Stimulated activated CD8-positive, alpha-beta memory T cell treated with anti-CD3 and anti-CD28 coated beads, Interleukin-4, amount 100 ng/mL, for 4 hours (primary cell): ENCODE measurements around the gene FAM222B.
"Not testable (repeated sequence)": the region's sequence is repeated elsewhere in the genome, so short reads cannot be mapped to it uniquely, and the experiment has no call there.

Experiments
- DNase-seq, 2 donors: peaks; one replicate each; pipeline ENCODE4 v3.0.0-alpha.2; 2020; ENCODE audit warnings: low read depth in 2 of 2, low spot score in 1 of 2

The FAM222B gene

DNA sequence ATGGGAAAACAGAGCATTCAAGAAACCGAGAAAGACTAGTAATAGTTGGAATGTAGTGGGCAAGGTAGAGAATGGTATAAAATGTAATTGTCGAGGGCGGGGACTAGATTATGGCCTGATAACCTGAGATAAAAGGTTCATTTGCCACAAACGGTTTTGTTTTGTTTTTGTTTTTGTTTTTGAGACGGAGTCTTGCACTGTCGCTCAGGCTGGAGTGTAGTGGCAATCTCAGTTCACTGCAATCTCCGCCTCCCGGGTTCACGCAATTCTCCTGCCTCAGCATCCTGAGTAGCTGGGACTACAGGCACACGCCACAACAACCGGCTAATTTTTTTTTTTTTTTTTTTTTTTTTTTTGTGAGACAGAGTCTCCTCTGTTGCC, 112.7 kb downstream of the FAM222B start:
- DNase-seq: no peak

DNA sequence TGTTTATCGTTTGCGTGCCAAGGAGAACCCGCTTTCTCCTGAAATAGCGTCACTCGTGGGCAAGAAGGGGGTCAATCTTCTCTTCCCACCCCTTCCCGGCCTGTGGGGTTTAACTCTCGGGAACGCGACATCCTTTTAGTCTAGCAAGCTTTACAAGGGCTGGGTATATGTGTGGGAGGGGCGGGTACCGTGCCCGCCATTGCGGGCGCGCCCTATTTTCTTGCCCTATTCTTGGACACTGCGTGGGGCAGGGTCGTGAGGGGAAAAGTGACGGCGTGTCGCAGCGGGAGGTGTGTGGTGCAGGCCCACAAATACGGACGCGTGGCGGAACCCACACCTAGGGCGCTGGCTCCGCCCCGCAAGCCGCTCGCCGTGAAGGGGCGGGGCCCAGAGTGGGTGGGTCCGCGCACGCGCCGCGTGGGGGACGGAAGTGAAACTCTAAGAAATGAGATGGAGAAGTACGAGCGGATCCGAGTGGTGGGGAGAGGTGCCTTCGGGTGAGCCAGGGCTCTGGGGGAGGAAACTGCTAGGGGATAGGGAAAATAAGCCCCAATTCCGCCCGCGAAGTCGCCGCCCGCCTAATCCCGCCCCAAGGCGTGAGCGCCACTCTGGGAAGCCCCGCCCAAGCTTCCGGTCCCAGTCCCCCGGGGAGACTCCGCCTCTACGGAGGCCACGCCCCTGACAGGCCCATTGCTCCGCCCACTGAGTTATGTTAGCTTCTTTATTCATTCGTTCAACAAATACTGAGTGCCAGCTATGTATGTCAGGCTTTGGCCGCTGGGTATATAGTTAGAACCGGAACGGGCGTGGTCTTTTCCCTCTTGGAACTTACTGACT, 114.0 kb downstream of the FAM222B start, which contains the start of gene NEK8:
NEK8 (plus strand) TSS at position 425 of the 837 bp plus-strand sequence; CDS start at position 451, 26 bp downstream.
- peak; percentile 93 to 99 for DNase-seq

DNA sequence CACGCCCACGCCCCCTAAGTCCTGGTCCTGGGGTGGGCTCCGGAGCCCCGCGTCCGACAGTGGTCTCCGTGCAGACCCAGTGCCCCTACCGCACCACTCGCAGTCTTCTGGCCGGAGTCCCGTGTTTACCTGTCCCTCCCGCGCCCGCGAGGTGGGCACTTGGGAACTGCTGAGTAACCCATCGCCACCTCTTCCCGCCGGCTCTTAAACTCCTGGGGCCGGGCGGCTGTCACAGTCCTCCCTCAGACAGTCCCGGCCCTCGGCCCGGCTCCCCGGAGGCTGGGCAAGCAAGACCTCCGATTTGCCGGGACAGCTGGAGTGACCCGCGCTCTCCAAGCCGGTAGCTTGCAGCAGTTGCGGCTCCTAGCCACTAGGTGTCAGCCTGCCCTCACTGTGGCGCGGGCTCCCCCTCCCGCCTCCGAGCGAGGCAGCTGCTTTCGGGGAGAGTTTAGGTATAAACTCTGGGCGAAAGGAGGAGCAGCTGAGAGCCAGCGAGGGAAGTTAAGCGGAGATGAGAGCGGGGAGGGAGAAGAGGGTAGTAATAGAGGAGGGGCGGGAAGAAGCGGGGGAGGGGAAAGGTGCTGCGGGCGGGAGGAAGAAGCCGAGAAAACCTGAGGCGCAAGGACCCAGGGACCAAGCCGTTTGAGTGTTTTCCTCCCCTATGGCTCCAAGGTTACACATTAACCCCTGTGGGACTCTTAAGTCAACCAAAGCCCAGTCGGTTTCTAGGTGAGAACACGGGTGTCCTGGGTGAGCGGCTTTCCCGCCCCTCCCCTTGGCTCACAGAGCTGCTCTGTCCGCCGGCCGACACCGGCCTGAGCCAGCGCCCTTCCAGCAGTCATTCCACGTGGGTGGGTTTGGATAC, 115.7 kb downstream of the FAM222B start:
- DNase-seq: peak; percentile 75 to 83

DNA sequence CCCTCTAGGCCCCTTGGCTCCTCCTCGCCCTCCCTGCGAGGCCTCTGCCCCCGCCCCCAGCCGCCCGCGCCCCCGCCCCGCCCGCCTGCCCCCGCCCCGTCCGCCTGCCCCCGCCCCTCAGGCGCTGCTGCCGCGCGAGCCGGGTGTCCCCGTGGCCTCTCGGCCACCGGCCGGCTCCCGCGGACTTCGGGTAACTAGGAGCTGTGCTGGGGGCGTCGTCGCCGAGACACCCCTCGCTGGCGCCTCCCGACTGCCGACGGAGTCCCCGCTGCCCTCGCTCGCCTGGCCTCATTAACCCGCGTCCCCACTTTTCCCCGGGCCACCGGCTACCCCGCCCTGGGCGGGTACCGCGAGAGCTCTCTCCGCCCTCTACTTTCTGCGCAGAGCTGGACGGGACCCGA, 116.4 kb downstream of the FAM222B start, which contains the start of gene TLCD1:
TLCD1 (minus strand) TSS at position 8 of the 401 bp plus-strand sequence. CDS start 136 bp downstream, outside the sequence.
- DNase-seq: no peak

DNA sequence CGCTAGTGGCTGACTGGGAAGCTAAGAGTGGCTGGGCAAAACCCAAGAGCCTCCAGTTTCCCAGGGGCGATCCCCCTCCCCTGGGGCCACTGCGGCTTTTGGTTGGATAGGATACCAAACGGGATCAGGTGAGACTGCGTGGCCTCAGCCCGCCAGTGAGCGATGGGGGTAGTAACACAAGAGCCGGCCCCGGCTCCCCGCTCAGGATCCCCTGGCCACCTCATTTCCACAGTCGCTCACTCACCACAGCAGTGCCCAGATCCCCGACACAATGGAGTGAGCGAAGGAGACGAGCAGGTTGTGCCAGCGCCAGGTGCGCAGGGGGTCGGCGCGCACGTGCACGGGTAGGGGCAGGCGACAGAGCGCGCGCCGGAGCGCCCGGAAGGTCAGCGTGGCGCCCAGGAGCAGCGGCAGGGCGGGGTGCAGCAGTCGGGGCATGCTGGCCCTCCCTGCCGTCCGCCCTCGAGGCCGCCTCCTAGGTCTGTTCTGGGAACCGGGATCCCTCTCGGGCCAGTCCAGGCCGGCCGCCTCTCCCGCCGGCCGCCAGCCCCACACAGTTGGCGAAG, 116.8 kb downstream of the FAM222B start:
- DNase-seq: no peak

DNA sequence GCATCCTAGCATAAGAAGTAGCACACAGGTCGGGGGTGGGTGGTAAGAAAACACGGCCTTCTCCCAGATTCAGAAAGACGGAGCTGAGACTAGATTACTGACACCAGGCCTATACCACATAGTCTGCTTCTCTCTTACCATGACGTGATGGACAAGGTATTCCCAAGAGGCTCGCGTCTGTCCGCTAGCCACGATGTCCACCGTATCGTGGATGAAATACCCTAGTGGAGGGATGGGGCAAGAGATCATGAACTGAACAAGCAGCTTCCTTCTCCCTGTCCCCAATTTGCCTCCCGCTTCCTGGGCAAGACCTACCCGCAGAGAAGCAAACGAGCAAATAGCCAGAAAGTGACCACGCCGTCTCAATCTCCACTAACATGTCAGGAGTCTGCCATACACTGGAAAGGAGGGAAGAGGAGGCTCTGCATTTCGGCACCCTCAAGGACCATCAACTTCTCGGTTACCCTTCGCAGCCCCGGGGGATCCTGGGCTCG, 117.4 kb downstream of the FAM222B start:
- DNase-seq: no peak

DNA sequence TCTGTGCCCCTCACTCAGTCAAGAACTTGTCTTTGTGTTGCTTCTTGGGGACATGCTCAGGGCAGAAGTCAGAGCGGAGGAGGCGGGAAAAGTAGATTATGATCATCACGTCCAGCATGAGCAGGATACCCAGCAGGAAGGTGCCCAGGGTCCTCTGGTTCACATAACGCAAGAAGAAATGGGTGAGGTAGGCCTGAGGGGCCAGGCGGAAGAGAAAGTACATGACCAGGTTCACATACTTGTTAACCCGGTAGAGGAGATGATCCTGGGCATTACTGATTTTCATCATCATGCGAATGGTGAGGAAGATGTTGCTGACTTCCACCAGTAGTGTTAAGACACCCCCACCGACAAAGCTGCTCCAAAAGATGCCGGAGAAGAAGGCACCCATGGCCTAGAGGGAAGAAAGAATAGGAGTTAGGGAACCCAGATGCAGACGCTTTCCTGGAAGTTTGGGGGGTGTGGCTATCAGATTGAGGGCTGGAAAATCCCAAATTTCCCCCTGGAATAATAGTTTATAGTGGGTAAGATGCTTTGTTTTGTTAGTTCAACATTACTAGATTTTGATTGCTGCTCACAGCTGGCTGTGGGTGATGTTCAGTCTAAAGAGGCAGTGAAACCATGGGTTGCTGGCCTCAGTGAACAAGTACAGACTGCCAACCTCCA, 118.0 kb downstream of the FAM222B start:
- DNase-seq: no peak

DNA sequence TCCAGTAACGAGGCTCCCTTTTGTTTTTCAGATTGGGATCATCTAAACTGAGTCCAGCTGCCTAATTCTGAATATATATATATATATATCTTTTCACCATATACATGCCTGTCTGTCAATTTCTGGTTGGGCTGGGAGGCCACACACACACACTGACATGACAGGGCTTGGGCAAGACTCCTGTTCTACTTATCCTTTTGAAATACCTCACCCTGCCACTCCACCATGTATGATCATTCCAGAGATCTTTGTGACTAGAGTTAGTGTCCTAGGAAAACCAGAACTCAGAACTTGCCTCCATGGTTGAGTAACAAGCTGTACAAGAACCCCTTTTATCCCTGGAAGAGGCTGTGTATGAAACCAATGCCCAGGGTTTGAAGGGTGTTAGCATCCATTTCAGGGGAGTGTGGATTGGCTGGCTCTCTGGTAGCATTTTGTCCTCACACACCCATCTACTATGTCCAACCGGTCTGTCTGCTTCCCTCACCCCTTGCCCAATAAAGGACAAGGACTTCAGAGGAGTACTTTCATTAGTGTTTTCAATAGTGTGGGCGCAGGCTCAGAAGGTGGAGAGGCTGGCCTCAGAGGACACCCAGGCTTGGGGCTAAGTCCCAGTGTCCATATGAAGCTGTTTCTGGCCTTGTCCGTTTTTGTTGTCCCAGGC, 118.6 kb downstream of the FAM222B start:
- DNase-seq: not testable (repeated sequence)

DNA sequence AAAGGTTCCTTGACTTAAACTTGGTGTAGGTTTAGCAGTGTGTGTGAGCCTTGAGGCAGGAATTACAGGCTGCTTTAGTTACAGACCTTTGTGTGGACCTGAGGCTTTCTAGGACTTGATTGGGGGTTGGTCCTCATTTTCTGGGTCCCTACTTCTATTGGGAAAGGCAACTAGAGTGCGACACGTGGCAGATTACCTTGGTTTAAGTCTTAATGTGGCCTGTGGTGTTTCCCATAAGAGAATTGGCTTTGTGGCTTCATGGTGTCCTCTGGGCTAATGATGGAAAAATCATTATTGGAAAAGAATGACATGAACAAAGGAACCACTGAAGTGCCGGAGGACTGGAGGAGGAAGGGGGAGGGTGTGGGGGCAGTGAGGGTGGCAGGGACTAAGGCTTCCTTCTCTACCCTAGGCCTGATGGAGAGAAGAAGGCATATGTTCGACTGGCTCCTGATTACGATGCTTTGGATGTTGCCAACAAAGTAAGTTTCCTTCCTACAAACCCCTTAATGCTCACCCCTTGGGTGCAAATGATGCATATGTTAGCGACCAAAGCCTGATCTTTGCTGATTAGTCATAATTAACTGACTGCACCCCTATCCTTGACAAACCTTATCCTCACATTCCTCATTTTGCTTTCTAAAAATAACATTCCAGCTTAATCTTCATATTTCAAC, 119.3 kb downstream of the FAM222B start:
- DNase-seq: no peak

DNA sequence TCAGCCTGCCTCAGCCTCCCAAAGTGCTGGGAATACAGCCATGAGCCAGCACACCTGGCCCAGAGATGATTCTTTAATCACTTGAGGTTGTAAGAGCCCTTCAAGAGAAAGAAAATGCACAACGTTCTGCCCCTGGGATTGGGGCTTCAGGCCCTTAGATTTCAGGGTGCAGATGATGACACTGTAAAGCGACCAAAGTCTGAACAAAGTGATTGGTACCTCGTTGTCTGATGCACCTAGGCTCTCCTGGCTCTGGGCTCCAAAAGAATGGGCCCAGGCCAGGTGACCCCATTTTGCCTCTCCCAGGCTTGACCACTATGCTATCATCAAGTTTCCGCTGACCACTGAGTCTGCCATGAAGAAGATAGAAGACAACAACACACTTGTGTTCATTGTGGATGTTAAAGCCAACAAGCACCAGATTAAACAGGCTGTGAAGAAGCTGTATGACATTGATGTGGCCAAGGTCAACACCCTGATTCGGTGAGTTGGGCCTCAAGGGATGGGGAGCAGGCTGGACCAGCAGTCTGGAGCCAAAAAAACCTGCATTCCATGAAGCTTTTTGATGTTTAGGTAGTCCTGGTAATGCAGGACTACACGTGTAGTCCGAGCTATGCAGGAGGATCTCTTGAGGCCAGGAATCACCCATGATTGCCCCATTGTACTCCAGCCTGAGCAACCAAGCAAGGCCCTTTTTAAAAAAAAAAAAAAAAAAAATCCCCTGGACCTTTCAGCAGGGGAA, 120.0 kb downstream of the FAM222B start:
- no peak for DNase-seq

DNA sequence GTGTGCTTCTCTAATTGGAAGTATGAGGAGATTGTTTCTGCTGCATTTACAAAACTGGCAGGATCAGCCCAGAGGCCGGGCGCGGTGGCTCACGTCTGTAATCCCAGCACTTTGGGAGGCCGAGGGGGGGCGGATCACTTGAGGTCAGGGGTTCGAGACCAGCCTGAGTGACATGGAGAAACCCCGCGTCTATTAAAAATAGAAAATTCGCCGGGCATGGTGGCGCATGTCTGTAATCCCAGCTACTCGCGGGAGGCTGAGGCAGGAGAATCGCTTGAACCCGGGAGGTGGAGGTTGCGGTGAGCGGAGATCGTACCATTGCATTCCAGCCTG, 121.6 kb downstream of the FAM222B start:
- DNase-seq: not testable (repeated sequence)

DNA sequence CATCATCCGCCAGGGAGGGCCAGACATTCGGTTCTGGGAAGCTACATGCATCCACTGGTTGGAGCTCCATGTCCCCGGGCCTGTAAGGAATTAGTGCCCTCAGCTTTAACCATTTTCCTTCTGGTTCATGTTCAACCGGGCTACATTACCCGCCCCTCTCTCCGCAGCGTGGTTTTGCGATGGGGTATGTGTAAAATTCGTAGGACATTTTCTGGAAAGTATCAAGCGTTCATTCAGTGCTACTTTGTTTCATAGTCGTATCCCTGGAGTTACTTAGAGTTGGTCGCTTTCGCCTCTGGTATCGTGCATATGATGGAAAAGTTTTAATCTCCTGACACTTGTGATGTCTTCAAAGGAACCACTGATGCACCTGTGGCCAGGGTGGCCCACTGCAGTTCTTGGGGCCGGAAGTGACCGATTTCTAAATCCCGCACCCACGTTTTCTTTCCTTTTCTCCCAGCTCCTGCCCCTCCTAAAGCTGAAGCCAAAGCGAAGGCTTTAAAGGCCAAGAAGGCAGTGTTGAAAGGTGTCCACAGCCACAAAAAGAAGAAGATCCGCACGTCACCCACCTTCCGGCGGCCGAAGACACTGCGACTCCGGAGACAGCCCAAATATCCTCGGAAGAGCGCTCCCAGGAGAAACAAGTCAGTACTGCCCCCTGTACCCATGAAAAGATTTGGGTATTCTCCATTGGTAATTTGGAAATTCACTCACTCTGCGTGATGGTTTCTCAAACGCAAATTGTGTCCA, 122.2 kb downstream of the FAM222B start:
- DNase-seq: no peak

DNA sequence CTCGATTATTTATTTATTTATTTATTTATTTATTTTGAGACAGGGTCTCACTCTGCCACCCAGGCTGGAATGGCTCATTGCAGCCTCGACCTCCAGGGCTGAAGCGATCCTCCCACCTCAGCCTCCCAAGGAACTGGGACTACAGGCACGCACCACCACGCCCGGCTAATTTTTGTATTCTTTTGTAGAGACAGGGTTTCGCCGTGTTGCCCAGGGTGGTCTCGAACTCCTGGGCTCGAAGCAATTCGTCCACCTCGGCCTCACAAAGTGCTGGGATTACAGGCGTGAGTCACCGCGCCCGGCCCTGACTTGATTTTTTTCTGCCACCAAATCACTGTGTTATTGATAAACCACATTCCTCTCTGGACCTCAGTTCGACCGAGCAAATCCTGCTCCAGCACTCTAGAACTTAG, 123.6 kb downstream of the FAM222B start:
- DNase-seq: no peak

DNA sequence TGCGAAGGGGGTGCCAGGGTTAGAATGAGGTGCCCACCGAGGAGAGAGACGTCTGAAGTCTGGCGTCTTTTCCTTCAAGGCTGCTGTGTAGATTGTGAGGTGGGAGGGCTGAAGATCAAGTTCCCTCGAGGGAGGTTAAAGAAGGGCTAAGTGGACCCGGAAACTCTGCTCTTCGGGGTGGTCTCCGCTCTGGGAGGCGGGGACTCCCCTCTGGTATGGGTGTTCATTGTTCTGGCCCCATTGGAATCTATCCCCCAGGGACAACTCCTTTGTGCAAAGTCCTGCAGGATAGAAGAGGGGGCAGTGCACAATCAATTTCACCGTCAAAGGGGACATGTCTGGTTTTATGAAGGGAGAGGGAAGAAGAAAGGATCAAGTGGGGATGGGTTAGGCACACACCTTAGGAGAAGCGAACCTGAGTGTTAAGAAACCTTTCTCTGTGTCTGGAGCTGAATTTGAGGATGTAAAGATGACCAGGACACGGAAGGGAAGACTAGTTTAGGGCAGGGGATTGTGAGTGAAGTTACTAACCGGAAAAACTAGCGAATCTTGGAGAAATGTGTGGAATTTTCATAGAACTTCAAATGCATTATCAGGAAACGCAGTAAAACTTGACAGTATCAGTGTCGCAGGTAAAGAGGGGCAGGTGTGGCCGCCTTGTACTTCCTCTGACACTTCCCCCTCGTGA, 124.1 kb downstream of the FAM222B start:
- DNase-seq: no peak

DNA sequence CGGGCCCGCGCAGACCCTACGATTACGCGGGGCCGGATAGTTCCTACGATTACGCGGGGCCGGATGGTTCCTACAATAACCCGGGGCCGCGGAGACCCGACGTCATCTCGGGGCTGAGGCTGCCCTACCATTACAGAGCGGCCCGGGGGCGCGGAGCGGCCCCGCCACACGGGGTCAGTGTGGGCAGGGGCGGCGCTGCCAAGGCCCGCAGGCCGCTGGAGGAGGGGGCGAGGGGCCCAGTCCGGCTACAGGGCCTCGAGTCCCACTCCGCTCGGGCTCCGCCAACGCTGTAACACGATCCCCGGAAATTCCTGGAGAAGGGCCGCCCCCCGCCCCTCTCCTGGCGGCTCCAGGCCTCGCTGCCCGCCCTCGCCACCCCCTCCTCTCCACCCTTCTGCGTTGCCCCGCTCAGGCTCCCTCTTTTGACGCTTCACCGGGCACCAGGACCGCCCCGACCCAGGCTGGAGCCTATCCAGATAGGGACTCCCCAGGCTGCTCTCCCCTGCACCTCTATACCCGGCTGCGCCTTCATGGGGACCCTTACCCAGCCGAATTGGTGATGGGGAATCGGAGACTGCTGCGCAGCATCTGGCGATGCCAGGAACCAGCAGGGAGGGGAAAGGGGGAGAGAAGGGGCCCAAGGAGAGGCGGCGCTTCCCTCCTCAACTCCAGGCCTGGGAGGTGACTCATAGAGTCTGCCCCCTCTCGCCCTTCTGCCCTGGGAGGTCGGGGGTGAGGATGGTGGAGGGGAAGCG, 124.8 kb downstream of the FAM222B start, which contains the start of gene RAB34:
RAB34 (minus strand) TSS at position 291 of the 755 bp plus-strand sequence. CDS start 602 bp downstream, outside the sequence.
- no peak for DNase-seq

DNA sequence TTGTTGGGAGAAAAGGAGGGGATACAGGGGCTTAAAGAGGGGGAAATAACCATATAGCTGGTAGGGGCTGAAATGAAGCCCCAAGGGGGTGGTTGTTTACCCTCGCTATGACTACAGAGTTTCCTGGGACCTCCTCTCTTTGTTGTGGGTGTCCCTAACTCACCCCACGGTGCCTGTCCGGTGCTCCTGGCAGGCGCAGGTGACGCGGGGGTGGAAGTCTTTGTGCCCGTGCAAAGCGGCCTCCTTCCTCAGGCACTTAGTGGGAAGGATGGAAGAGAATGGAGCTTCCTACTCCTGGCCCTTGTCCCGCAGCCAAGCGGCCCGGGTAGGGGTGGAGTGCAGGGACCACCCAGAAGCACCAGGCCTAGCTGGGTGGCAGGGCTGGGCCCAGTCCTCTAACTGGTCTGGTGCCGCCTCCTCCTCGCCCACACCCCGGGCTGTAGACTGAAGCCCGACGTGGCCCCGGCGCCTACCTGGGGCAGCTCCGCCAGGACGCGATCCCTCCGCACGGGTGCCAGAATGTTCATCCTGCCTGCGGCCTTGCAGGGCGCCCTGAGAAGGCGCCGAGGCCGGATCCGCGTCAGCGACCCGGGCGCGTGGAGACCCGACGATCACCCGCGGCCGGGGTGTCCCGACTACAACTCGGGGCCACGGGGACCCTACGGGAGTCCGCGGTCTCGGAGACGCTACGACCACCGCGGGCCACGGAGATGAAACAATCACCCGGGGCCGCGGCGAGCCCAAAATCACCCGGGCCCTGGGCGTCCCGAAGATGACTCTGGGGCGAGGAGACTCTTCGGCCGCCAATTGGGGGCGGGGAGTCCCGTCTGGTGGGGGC, 125.6 kb downstream of the FAM222B start:
- no peak for DNase-seq
